ENCODE results near the gene CA7. TPM values are rescaled to one million over a fixed set of nuclear protein-coding genes. Genes with fewer than 3 reads are reported as not detected.

CA7 gene
- total and polyA plus RNA-seq, 3 experiments from 2014 or later = not detected

- H3K9me3 ChIP-seq (ENCODE audit: low read length) = no peaks in the 10 kb centered on the region
- H3K4me3 ChIP-seq (ENCODE audit: low read length) = no peak overlapping the region
- DNase-seq = no peak
- H3K36me3 Mint-ChIP-seq = peaks cover 22 to 89% (median 48%) of the 10 kb centered on the region in 3 donors
- no peaks in the 10 kb centered on the region for H3K27me3 Mint-ChIP-seq
- H3K36me3 ChIP-seq (ENCODE audit: insufficient read depth, low read length) = peaks cover 53% of the 10 kb centered on the region
- peaks cover 0 to 2% (median 0%) of the 10 kb centered on the region in 3 donors for H3K4me1 Mint-ChIP-seq
- ChIA-PET CTCF (interaction anchor here (1.5 kb wide), 1 partner anchor 16 kb away, joined by 6 read pairs; the partner anchor contains the start of gene NAE1), POLR2A (no interaction called here)
- no peaks in the 10 kb centered on the region for H3K27me3 ChIP-seq (ENCODE audit: insufficient read depth, low read length, poor library complexity, severe bottlenecking)
- no peak overlapping the region for H3K27ac ChIP-seq (ENCODE audit: low read depth, low read length)
- H3K4me3 Mint-ChIP-seq = no peak overlapping the region
- peak overlapping the region in 2 of 8 donors; percentile 15 to 72 for H3K27ac Mint-ChIP-seq
- no peaks in the 10 kb centered on the region for H3K4me1 ChIP-seq (ENCODE audit: insufficient read depth, low read length)
- no peaks in the 10 kb centered on the region for H3K9me3 Mint-ChIP-seq
Measured at GRCh38 chr16:66814734-66815133, 29.5 kb upstream of the CA7 start.

- Mint-ChIP-seq H3K27ac (peak overlapping the region in 1 of 8 donors; percentile 47), H3K9me3 (no peaks in the 10 kb centered on the region), H3K4me3 (peak overlapping the region in 1 of 7 donors; percentile 45), H3K27me3 (no peaks in the 10 kb centered on the region), H3K36me3 (peaks cover 15 to 75% (median 17%) of the 10 kb centered on the region in 3 donors), H3K4me1 (peaks cover 33 to 49% (median 41%) of the 10 kb centered on the region in 3 donors)
- Histone ChIP-seq H3K36me3 (ENCODE audit: insufficient read depth, low read length) (peaks cover 33% of the 10 kb centered on the region), H3K4me1 (ENCODE audit: insufficient read depth, low read length) (peaks cover 14% of the 10 kb centered on the region), H3K27ac (ENCODE audit: low read depth, low read length) (no peak overlapping the region), H3K9me3 (ENCODE audit: low read length) (no peaks in the 10 kb centered on the region), H3K27me3 (ENCODE audit: insufficient read depth, low read length, poor library complexity, severe bottlenecking) (no peaks in the 10 kb centered on the region), H3K4me3 (ENCODE audit: low read length) (no peak overlapping the region)
- ChIA-PET POLR2A (no interaction called here), CTCF (interaction anchor here (2.8 kb wide), 1 partner anchor 44 kb away, joined by 8 read pairs; no protein-coding TSS in a partner anchor)
- no peak for DNase-seq
Measured at GRCh38 chr16:66824006-66824405, 20.2 kb upstream of the CA7 start.

GRCh38 chr16:66830422-66831404 lies 13.5 kb upstream of the CA7 start, which contains the start of gene NAE1:
NAE1 (minus strand) TSS chr16:66830976; CDS start chr16:66830899, 77 bp downstream.
- H3K4me3 Mint-ChIP-seq = peak within 1 kb of the TSS; percentile 76 to 91 (median 78)
- DNase-seq = peak; percentile 86 to 91 (median 89)
- Histone ChIP-seq H3K27ac (ENCODE audit: low read depth, low read length) (peak within 1 kb of the TSS; percentile 81), H3K36me3 (ENCODE audit: insufficient read depth, low read length) (peaks cover 1% of the 10 kb centered on the region), H3K9me3 (ENCODE audit: low read length) (no peaks in the 10 kb centered on the region), H3K4me1 (ENCODE audit: insufficient read depth, low read length) (peaks cover 28% of the 10 kb centered on the region), H3K4me3 (ENCODE audit: low read length) (peak within 1 kb of the TSS; percentile 68), H3K27me3 (ENCODE audit: insufficient read depth, low read length, poor library complexity, severe bottlenecking) (no peaks in the 10 kb centered on the region)
- H3K27ac Mint-ChIP-seq = peak within 1 kb of the TSS; percentile 41 to 94 (median 70)
- peaks cover 6 to 23% (median 6%) of the 10 kb centered on the region in 3 donors for H3K36me3 Mint-ChIP-seq
- POLR2A ChIA-PET = interaction anchor here (0.7 to 1.7 kb wide), 8 partner anchors 9 to 732 kb away, joined by 3 to 9 read pairs (median 4); partner anchors contain the start of gene PDP2
- no peaks in the 10 kb centered on the region for H3K9me3 Mint-ChIP-seq
- CTCF ChIA-PET = interaction anchor here (0.6 to 3.6 kb wide), 38 partner anchors 8 to 405 kb away, joined by 3 to 58 read pairs (median 5); partner anchors contain the start of genes CA7, DYNC1LI2 and PDP2
- peaks cover 31 to 44% (median 37%) of the 10 kb centered on the region in 3 donors for H3K4me1 Mint-ChIP-seq
- peaks cover 0 to 4% of the 10 kb centered on the region in 2 donors for H3K27me3 Mint-ChIP-seq

- no peak overlapping the region for H3K27ac ChIP-seq (ENCODE audit: low read depth, low read length)
- Mint-ChIP-seq H3K27me3 (peaks cover 2 to 8% of the 10 kb centered on the region in 2 donors), H3K4me1 (peaks cover 20 to 31% (median 24%) of the 10 kb centered on the region in 3 donors), H3K36me3 (peaks cover 0 to 10% (median 0%) of the 10 kb centered on the region in 3 donors), H3K4me3 (peak overlapping the region in 2 of 7 donors; percentile 44 to 83), H3K27ac (peak overlapping the region in 2 of 8 donors; percentile 80 to 89), H3K9me3 (no peaks in the 10 kb centered on the region)
- no peak for DNase-seq
- no peaks in the 10 kb centered on the region for H3K9me3 ChIP-seq (ENCODE audit: low read length)
- no peaks in the 10 kb centered on the region for H3K27me3 ChIP-seq (ENCODE audit: insufficient read depth, low read length, poor library complexity, severe bottlenecking)
- ChIA-PET POLR2A (no interaction called here), CTCF (interaction anchor here (0.6 to 3.6 kb wide), 5 partner anchors 9 to 40 kb away, joined by 3 to 58 read pairs (median 19); partner anchors contain the start of gene CA7)
- H3K4me3 ChIP-seq (ENCODE audit: low read length) = no peak overlapping the region
- H3K36me3 ChIP-seq (ENCODE audit: insufficient read depth, low read length) = no peaks in the 10 kb centered on the region
- H3K4me1 ChIP-seq (ENCODE audit: insufficient read depth, low read length) = peaks cover 28% of the 10 kb centered on the region
Measured at GRCh38 chr16:66832190-66832589, 12.0 kb upstream of the CA7 start.

- H3K27ac Mint-ChIP-seq = peak overlapping the region in 2 of 8 donors; percentile 72 to 80
- no peak for DNase-seq
- ChIA-PET CTCF (interaction anchor here (0.6 kb wide), 1 partner anchor 10 kb away, joined by 3 read pairs; no protein-coding TSS in a partner anchor), POLR2A (no interaction called here)
- no peaks in the 10 kb centered on the region for H3K27me3 ChIP-seq (ENCODE audit: insufficient read depth, low read length, poor library complexity, severe bottlenecking)
- no peaks in the 10 kb centered on the region for H3K36me3 ChIP-seq (ENCODE audit: insufficient read depth, low read length)
- peaks cover 18 to 25% (median 20%) of the 10 kb centered on the region in 3 donors for H3K4me1 Mint-ChIP-seq
- no peaks in the 10 kb centered on the region for H3K9me3 ChIP-seq (ENCODE audit: low read length)
- H3K4me3 Mint-ChIP-seq = peak overlapping the region in 2 of 7 donors; percentile 20 to 61
- peaks cover 2 to 8% of the 10 kb centered on the region in 2 donors for H3K27me3 Mint-ChIP-seq
- H3K36me3 Mint-ChIP-seq = peaks cover 0 to 7% (median 0%) of the 10 kb centered on the region in 3 donors
- no peaks in the 10 kb centered on the region for H3K9me3 Mint-ChIP-seq
- H3K27ac ChIP-seq (ENCODE audit: low read depth, low read length) = no peak overlapping the region
- H3K4me3 ChIP-seq (ENCODE audit: low read length) = no peak overlapping the region
- peaks cover 24% of the 10 kb centered on the region for H3K4me1 ChIP-seq (ENCODE audit: insufficient read depth, low read length)
Measured at GRCh38 chr16:66832661-66833305, 11.4 kb upstream of the CA7 start.

GRCh38 chr16:66834746-66835145 lies 9.5 kb upstream of the CA7 start:
- H3K4me1 ChIP-seq (ENCODE audit: insufficient read depth, low read length) = peaks cover 7% of the 10 kb centered on the region
- Mint-ChIP-seq H3K27ac (no peak overlapping the region), H3K27me3 (peaks cover 2 to 16% of the 10 kb centered on the region in 2 donors), H3K36me3 (no peaks in the 10 kb centered on the region), H3K4me3 (no peak overlapping the region), H3K4me1 (peaks cover under 1 to 6% (median 1%) of the 10 kb centered on the region in 3 donors), H3K9me3 (no peaks in the 10 kb centered on the region)
- ChIA-PET POLR2A (no interaction called here), CTCF (interaction anchor here (1.2 kb wide), 1 partner anchor 33 kb away, joined by 5 read pairs; no protein-coding TSS in a partner anchor)
- H3K36me3 ChIP-seq (ENCODE audit: insufficient read depth, low read length) = no peaks in the 10 kb centered on the region
- no peak for DNase-seq
- H3K27me3 ChIP-seq (ENCODE audit: insufficient read depth, low read length, poor library complexity, severe bottlenecking) = no peaks in the 10 kb centered on the region
- no peak overlapping the region for H3K4me3 ChIP-seq (ENCODE audit: low read length)
- H3K9me3 ChIP-seq (ENCODE audit: low read length) = no peaks in the 10 kb centered on the region
- no peak overlapping the region for H3K27ac ChIP-seq (ENCODE audit: low read depth, low read length)

GRCh38 chr16:66840883-66841282 lies 3.3 kb upstream of the CA7 start:
- Mint-ChIP-seq H3K27ac (no peak overlapping the region), H3K4me1 (peaks cover 3 to 13% (median 5%) of the 10 kb centered on the region in 3 donors), H3K27me3 (peaks cover 31 to 48% of the 10 kb centered on the region in 2 donors), H3K9me3 (no peaks in the 10 kb centered on the region), H3K4me3 (no peak overlapping the region), H3K36me3 (no peaks in the 10 kb centered on the region)
- POLR2A ChIA-PET = no interaction called here
- Histone ChIP-seq H3K9me3 (ENCODE audit: low read length) (no peaks in the 10 kb centered on the region), H3K4me3 (ENCODE audit: low read length) (no peak overlapping the region), H3K27ac (ENCODE audit: low read depth, low read length) (no peak overlapping the region), H3K4me1 (ENCODE audit: insufficient read depth, low read length) (no peaks in the 10 kb centered on the region), H3K27me3 (ENCODE audit: insufficient read depth, low read length, poor library complexity, severe bottlenecking) (peaks cover 7% of the 10 kb centered on the region), H3K36me3 (ENCODE audit: insufficient read depth, low read length) (no peaks in the 10 kb centered on the region)
- CTCF ChIA-PET = interaction anchor here (1.8 to 3.3 kb wide), 2 partner anchors 10 kb away, joined by 4 to 19 read pairs; partner anchors contain the start of gene NAE1
- no peak for DNase-seq

All from CD8-positive, alpha-beta memory T cell (primary cell).